ENCODE data around the gene SNAPIN.

- TF ChIP-seq ZNF274 (IDR thresholded peaks at IDR 0.05; ENCODE audit: low read depth, low read length) (no peak), YY1 (IDR thresholded peaks at IDR 0.05; ENCODE audit: insufficient read depth, insufficient read length) (peak; percentile 99)
Measured at GRCh38 chr1:153633754-153634665, 24.5 kb upstream of the SNAPIN start, which contains the start of gene CHTOP.
